Astrocyte (in vitro differentiated cells and primary cell): ENCODE data around the gene MBTPS2. TPM values are rescaled to one million over a fixed set of nuclear protein-coding genes. Genes with fewer than 3 reads are reported as not detected.
A peak's percentile ranks its signal among the peaks of the same experiment; 100 is the strongest.

Experiments used
- DNase-seq: peaks from one replicate; pipeline ENCODE4 v3.0.0-alpha.2; 2010; ENCODE audit warnings: low read depth
- FAIRE-seq: peaks from 2 replicates; lab custom pipeline; 2011; peaks lifted over from hg19 to GRCh38; lab: Jason Lieb, UNC
- H2AFZ ChIP-seq: 2 replicates; pipeline ENCODE4 v1.6.0; 2012; ENCODE audit warnings: low read depth, low read length, inconsistent platforms
- H3K27ac ChIP-seq: 2 replicates; pipeline ENCODE4 v1.5.1; 2011; ENCODE audit warnings: low read depth, low read length, inconsistent platforms
- H3K27me3 ChIP-seq: 2 replicates; pipeline ENCODE4 v1.6.0; 2011; ENCODE audit warnings: low read length, inconsistent platforms; ENCODE audit not compliant: insufficient read depth
- H3K36me3 ChIP-seq: 2 replicates; pipeline ENCODE4 v1.5.1; 2011; ENCODE audit warnings: low read length, inconsistent platforms; ENCODE audit not compliant: insufficient read depth
- H3K4me1 ChIP-seq: 2 replicates; pipeline ENCODE4 v1.5.1; 2011; ENCODE audit warnings: low read length, inconsistent platforms; ENCODE audit not compliant: insufficient read depth
- H3K4me2 ChIP-seq: 2 replicates; pipeline ENCODE4 v1.6.0; 2012; ENCODE audit warnings: low read length, inconsistent platforms
- H3K4me3 ChIP-seq: 2 replicates; pipeline ENCODE4 v1.5.1; 2011; ENCODE audit warnings: low read depth, mild to moderate bottlenecking, low read length, inconsistent platforms; ENCODE audit not compliant: insufficient read depth
- H3K79me2 ChIP-seq: 2 replicates; pipeline ENCODE4 v1.6.0; 2012; ENCODE audit warnings: mild to moderate bottlenecking, low read length, inconsistent platforms; ENCODE audit not compliant: insufficient read depth
- H3K9ac ChIP-seq: 2 replicates; pipeline ENCODE4 v1.6.0; 2012; ENCODE audit warnings: mild to moderate bottlenecking, low read length, inconsistent platforms
- H3K9me3 ChIP-seq: 2 replicates; pipeline ENCODE4 v1.5.1; 2012; ENCODE audit warnings: low read depth, mild to moderate bottlenecking, low read length, inconsistent platforms; ENCODE audit not compliant: insufficient read depth
- H4K20me1 ChIP-seq: 2 replicates; pipeline ENCODE4 v1.6.0; 2012; ENCODE audit warnings: low read length, inconsistent platforms; ENCODE audit not compliant: insufficient read depth
- H3K27ac Mint-ChIP-seq: one replicate; pipeline ENCODE4 v1.8.0; 2021; ENCODE audit warnings: mild to moderate bottlenecking, mixed read lengths; ENCODE audit not compliant: unreplicated experiment
- H3K27me3 Mint-ChIP-seq: one replicate; pipeline ENCODE4 v1.8.0; 2021; ENCODE audit warnings: low read depth, mixed read lengths; ENCODE audit not compliant: unreplicated experiment
- H3K36me3 Mint-ChIP-seq: one replicate; pipeline ENCODE4 v1.8.0; 2021; ENCODE audit warnings: low read depth, mixed read lengths; ENCODE audit not compliant: unreplicated experiment
- H3K4me1 Mint-ChIP-seq: one replicate; pipeline ENCODE4 v1.8.0; 2021; ENCODE audit warnings: low read depth, mixed read lengths; ENCODE audit not compliant: unreplicated experiment
- H3K4me3 Mint-ChIP-seq: one replicate; pipeline ENCODE4 v1.8.0; 2021; ENCODE audit warnings: mild to moderate bottlenecking, moderate library complexity, mixed read lengths; ENCODE audit not compliant: unreplicated experiment
- H3K9me3 Mint-ChIP-seq: one replicate; pipeline ENCODE4 v1.8.0; 2021; ENCODE audit warnings: mild to moderate bottlenecking, mixed read lengths; ENCODE audit not compliant: unreplicated experiment
- CTCF ChIP-seq: IDR thresholded peaks from 2 replicates; pipeline ENCODE4 v1.5.1; 2011; ENCODE audit warnings: low read depth, mild to moderate bottlenecking, inconsistent platforms, low read length, moderate library complexity; ENCODE audit not compliant: insufficient read depth
- EZH2 ChIP-seq: IDR thresholded peaks from 2 replicates; pipeline ENCODE4 v1.6.1; 2012; ENCODE audit warnings: mild to moderate bottlenecking, low read length, inconsistent platforms; ENCODE audit not compliant: insufficient read depth
- total RNA-seq: library from RNA; stranded (reverse); gene quantifications from 2 replicates; pipeline ENCODE4 v1.2.1, GENCODE V29; 2021

MBTPS2 gene
- total RNA-seq, 1 donor from 2014 or later: 18.8 TPM

GRCh38 chrX:21885568-21885967, 46.2 kb downstream of the MBTPS2 start:
- Histone ChIP-seq H4K20me1 (no peaks in the 10 kb centered on the region), H3K4me3 (no peak overlapping the region), H3K9ac (no peak overlapping the region), H3K4me1 (no peaks in the 10 kb centered on the region), H3K27me3 (no peaks in the 10 kb centered on the region), H2AFZ (no peak overlapping the region), H3K79me2 (no peaks in the 10 kb centered on the region), H3K9me3 (no peaks in the 10 kb centered on the region), H3K36me3 (no peaks in the 10 kb centered on the region), H3K27ac (no peak overlapping the region), H3K4me2 (no peak overlapping the region)
- no peak for FAIRE-seq
- Mint-ChIP-seq H3K27me3 (no peaks in the 10 kb centered on the region), H3K4me3 (no peak overlapping the region), H3K36me3 (no peaks in the 10 kb centered on the region), H3K27ac (peak overlapping the region; percentile 62), H3K9me3 (no peaks in the 10 kb centered on the region), H3K4me1 (peaks cover 16% of the 10 kb centered on the region)
- DNase-seq: peak; percentile 63
- TF ChIP-seq CTCF (no peak), EZH2 (no peak)

DNA sequence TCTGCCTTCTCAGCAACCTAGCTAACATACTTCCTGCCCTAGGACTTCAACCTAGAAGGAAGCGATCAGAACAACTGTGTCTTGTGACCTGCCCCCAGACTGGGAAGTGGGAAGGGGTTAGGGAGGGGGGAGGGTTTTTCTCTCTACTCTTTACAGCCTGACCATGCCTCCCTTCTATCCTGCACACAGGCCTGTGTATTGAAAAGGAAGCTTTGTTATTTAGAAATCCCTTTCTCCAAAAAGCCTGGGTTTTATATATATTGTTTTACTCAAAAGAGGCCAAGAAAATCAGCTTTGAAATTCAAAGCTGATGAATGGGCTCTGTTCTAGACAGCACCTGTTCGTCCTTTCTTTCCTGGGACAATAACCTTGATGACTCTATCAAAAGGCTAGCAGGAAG, 65.9 kb downstream of the MBTPS2 start:
- H3K27ac Mint-ChIP-seq: peak overlapping the region; percentile 47
- Histone ChIP-seq H4K20me1 (no peaks in the 10 kb centered on the region), H3K4me3 (no peak overlapping the region), H3K4me1 (no peaks in the 10 kb centered on the region), H2AFZ (no peak overlapping the region), H3K4me2 (no peak overlapping the region), H3K9ac (no peak overlapping the region), H3K36me3 (no peaks in the 10 kb centered on the region), H3K27ac (no peak overlapping the region), H3K9me3 (no peaks in the 10 kb centered on the region), H3K27me3 (no peaks in the 10 kb centered on the region), H3K79me2 (no peaks in the 10 kb centered on the region)
- H3K4me3 Mint-ChIP-seq: no peak overlapping the region
- FAIRE-seq: no peak
- H3K9me3 Mint-ChIP-seq: no peaks in the 10 kb centered on the region
- no peaks in the 10 kb centered on the region for H3K36me3 Mint-ChIP-seq
- H3K4me1 Mint-ChIP-seq: peaks cover 3% of the 10 kb centered on the region
- H3K27me3 Mint-ChIP-seq: no peaks in the 10 kb centered on the region
- TF ChIP-seq CTCF (no peak), EZH2 (no peak)
- DNase-seq: no peak

GRCh38 chrX:21905953-21906352, 66.5 kb downstream of the MBTPS2 start:
- Mint-ChIP-seq H3K36me3 (no peaks in the 10 kb centered on the region), H3K4me3 (no peak overlapping the region), H3K4me1 (peaks cover 3% of the 10 kb centered on the region), H3K9me3 (no peaks in the 10 kb centered on the region), H3K27me3 (no peaks in the 10 kb centered on the region), H3K27ac (no peak overlapping the region)
- no peak overlapping the region for H2AFZ ChIP-seq
- no peak overlapping the region for H3K9ac ChIP-seq
- DNase-seq: no peak
- no peaks in the 10 kb centered on the region for H3K9me3 ChIP-seq
- TF ChIP-seq CTCF (no peak), EZH2 (no peak)
- no peak for FAIRE-seq
- no peaks in the 10 kb centered on the region for H3K36me3 ChIP-seq
- H3K79me2 ChIP-seq: no peaks in the 10 kb centered on the region
- H3K27ac ChIP-seq: no peak overlapping the region
- H3K4me2 ChIP-seq: no peak overlapping the region
- H3K27me3 ChIP-seq: no peaks in the 10 kb centered on the region
- H3K4me3 ChIP-seq: no peak overlapping the region
- no peaks in the 10 kb centered on the region for H3K4me1 ChIP-seq
- H4K20me1 ChIP-seq: no peaks in the 10 kb centered on the region
